MM.1S (cell line): ENCODE measurements around the gene CFAP68.

Experiments
- CTCF ChIP-seq: fragments of 300-600 bp; sonication (generic); IDR thresholded peaks from 2 replicates; pipeline ENCODE4 v1.5.1; 2016; ENCODE audit warnings: antibody characterized with exemption, low read length, mixed read lengths
- EZH2 ChIP-seq: fragments of 300-600 bp; sonication (generic); optimal IDR thresholded peaks from 2 replicates; pipeline ENCODE3; 2017; ENCODE audit warnings: low read depth, mild to moderate bottlenecking, antibody characterized with exemption, low read length, mixed read lengths
- EZH2phosphoT487 ChIP-seq: fragments of 300-600 bp; sonication (generic); IDR thresholded peaks from 2 replicates; pipeline ENCODE4 v1.6.1; 2018; ENCODE audit warnings: antibody characterized with exemption, low read length

- TF ChIP-seq CTCF (no peak), EZH2 (no peak), EZH2phosphoT487 (no peak)
Observed at GRCh38 chr11:111846063-111846462, 33.3 kb upstream of the CFAP68 start.
